Ishikawa (cell line): ENCODE results near the gene OXSR1.

Source experiments
- TAF1 ChIP-seq: IDR thresholded peaks from 2 replicates; pipeline ENCODE4 v1.6.1; 2012; ENCODE audit warnings: low read depth, mild to moderate bottlenecking
- TF ChIP-seq, protein P1 (sequence below): IDR thresholded peaks from 2 replicates; pipeline ENCODE4 v1.6.1; 2012

DNA sequence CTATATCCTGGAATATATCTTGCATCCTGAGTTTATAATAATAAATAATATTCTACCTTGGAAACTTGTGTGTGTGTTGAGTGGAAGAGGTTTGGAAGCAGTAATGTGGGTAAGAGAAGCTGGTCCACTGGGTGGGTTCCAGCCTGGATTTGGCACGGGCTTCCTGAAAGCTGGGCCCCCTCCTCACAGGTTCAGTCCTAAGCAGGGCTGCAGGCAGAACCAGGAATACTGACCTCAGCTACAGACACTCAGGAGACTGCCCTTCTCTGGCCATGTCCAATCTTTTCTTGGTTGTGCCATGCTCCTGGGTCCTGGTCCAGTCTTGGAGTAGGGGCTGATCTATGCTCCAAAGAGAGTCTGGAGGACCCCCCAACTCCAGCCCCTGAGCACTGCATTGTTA, 22.4 kb upstream of the OXSR1 start:
- TF ChIP-seq TAF1, result no peak
- TF ChIP-seq, protein P1, sequence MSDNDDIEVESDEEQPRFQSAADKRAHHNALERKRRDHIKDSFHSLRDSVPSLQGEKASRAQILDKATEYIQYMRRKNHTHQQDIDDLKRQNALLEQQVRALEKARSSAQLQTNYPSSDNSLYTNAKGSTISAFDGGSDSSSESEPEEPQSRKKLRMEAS, result no peak
